PC-3 (cell line): Measurements from ENCODE around the gene SEL1L. TPM values are rescaled to one million over a fixed set of nuclear protein-coding genes. Genes with fewer than 3 reads are reported as not detected.
A peak's percentile ranks its signal among the peaks of the same experiment; 100 is the strongest.

ENCODE experiments used
- ATAC-seq: fragments of 200-7000 bp; cut with Tn5 transposase; 2 replicates; pipeline ENCODE4 v1.9.1; 2020; ENCODE audit warnings: mild to moderate bottlenecking, moderate library complexity
- BruUV-seq: library from RNA; stranded (reverse); fragments of 400-500 nt; replicated peaks from 2 replicates; lab custom pipeline; 2021; lab: Mats Ljungman, UMichigan
- CTCF ChIA-PET: fragments of 300-600 bp; sonication (Branson Sonifier 250); formaldehyde crosslinking; loops from one replicate; lab custom pipeline; 2022; ENCODE audit warnings: antibody characterized with exemption; lab: Charles Lee
- POLR2A ChIA-PET: fragments of 300-600 bp; sonication (Branson Sonifier 250); formaldehyde crosslinking; loops from one replicate; lab custom pipeline; 2022; ENCODE audit warnings: antibody characterized with exemption; ENCODE audit not compliant: unreplicated experiment; lab: Charles Lee
- DNase-seq: peaks from one replicate; pipeline ENCODE4 v3.0.0-alpha.2; 2015
- H2AFZ ChIP-seq: fragments of 300-600 bp; sonication (generic); 2 replicates; pipeline ENCODE4 v1.6.0; 2016; ENCODE audit warnings: antibody characterized with exemption, low read length
- H3F3A ChIP-seq: fragments of 300-600 bp; sonication (generic); one replicate; pipeline ENCODE4 v1.6.0; 2017; ENCODE audit warnings: antibody characterized with exemption, low read length, control low read depth, mild to moderate bottlenecking; ENCODE audit not compliant: unreplicated experiment
- H3K27ac ChIP-seq: fragments of 300-600 bp; sonication (generic); 2 replicates; pipeline ENCODE4 v1.5.1; 2016; ENCODE audit warnings: mild to moderate bottlenecking, low read length
- H3K27me3 ChIP-seq: fragments of 300-600 bp; sonication (generic); 2 replicates; pipeline ENCODE4 v1.6.1; 2016; ENCODE audit warnings: low read length, mixed read lengths
- H3K36me3 ChIP-seq: fragments of 300-600 bp; sonication (generic); 2 replicates; pipeline ENCODE4 v1.6.1; 2016; ENCODE audit warnings: low read depth, mixed run types, low read length, mixed read lengths
- H3K4me1 ChIP-seq: fragments of 300-600 bp; sonication (generic); 2 replicates; pipeline ENCODE4 v1.5.1; 2016; ENCODE audit warnings: low read length; ENCODE audit not compliant: insufficient read depth
- H3K4me2 ChIP-seq: fragments of 300-600 bp; sonication (generic); 2 replicates; pipeline ENCODE4 v1.6.0; 2016; ENCODE audit warnings: low read length
- H3K4me3 ChIP-seq: fragments of 300-600 bp; sonication (generic); 2 replicates; pipeline ENCODE4 v1.5.1; 2016; ENCODE audit warnings: mild to moderate bottlenecking, low read length, mixed read lengths
- H3K79me2 ChIP-seq: fragments of 300-600 bp; sonication (generic); 2 replicates; pipeline ENCODE4 v1.6.1; 2017; ENCODE audit warnings: low read length, mixed read lengths
- H3K9ac ChIP-seq: fragments of 300-600 bp; sonication (generic); 2 replicates; pipeline ENCODE4 v1.6.0; 2016; ENCODE audit warnings: mild to moderate bottlenecking, low read length
- H3K9me2 ChIP-seq: fragments of 300-600 bp; sonication (generic); replicated peaks from 2 replicates; pipeline ENCODE4 v1.6.1; 2016; ENCODE audit warnings: mixed run types, low read length, mixed read lengths
- H3K9me3 ChIP-seq: fragments of 300-600 bp; sonication (generic); 2 replicates; pipeline ENCODE4 v1.6.1; 2016; ENCODE audit warnings: low read length, mixed read lengths
- H4K20me1 ChIP-seq: fragments of 300-600 bp; sonication (generic); 2 replicates; pipeline ENCODE4 v1.6.1; 2016; ENCODE audit warnings: low read length, mixed read lengths
- CTCF ChIP-seq: fragments of 300-600 bp; sonication (generic); conservative IDR thresholded peaks from 2 replicates; pipeline ENCODE4 v1.5.1; 2017; ENCODE audit warnings: antibody characterized with exemption, low read depth, mild to moderate bottlenecking, low read length
- EZH2 ChIP-seq: fragments of 300-600 bp; sonication (generic); IDR thresholded peaks from one replicate; pipeline ENCODE4 v1.6.1; 2017; ENCODE audit warnings: antibody characterized with exemption, mild to moderate bottlenecking, low read length; ENCODE audit not compliant: unreplicated experiment
- EZH2phosphoT487 ChIP-seq: fragments of 300-600 bp; sonication (generic); IDR thresholded peaks from 2 replicates; pipeline ENCODE4 v1.6.1; 2018; ENCODE audit warnings: mild to moderate bottlenecking, antibody characterized with exemption, low read length, borderline replicate concordance
- intact Hi-C: fragments of 100-400 bp; cut with micrococcal nuclease; formaldehyde crosslinking; loops from 2 replicates; pipeline ENCODE4 v1.9.0; 2023
- total RNA-seq: library from RNA; depleted of rRNA; stranded (reverse); fragments of >200 nt; gene quantifications from 2 replicates; pipeline ENCODE4 v1.2.3, GENCODE V29; 2014

Gene SEL1L
- total RNA-seq, 1 experiment from 2014 or later: 46.9 TPM

- ATAC-seq (no peak), DNase-seq (no peak)
- H3K4me2 ChIP-seq: no peak overlapping the region
- peaks cover 30% of the 10 kb centered on the region for H3K79me2 ChIP-seq
- no peak overlapping the region for H3K4me3 ChIP-seq
- POLR2A ChIA-PET: no interaction called here
- intact Hi-C loops: no loop called here
- no TSS peak for BruUV-seq
- TF ChIP-seq EZH2phosphoT487 (no peak), EZH2 (no peak), CTCF (no peak)
- H3K27me3 ChIP-seq: no peaks in the 10 kb centered on the region
- H4K20me1 ChIP-seq: peaks cover 8% of the 10 kb centered on the region; the same call in 1 of the 2 replicates
- H3K9me2 ChIP-seq: no peaks in the 10 kb centered on the region
- no peaks in the 10 kb centered on the region for H3F3A ChIP-seq
- H3K4me1 ChIP-seq: peaks cover 17% of the 10 kb centered on the region
- H3K27ac ChIP-seq: no peak overlapping the region
- no peaks in the 10 kb centered on the region for H3K36me3 ChIP-seq
- no peaks in the 10 kb centered on the region for H3K9me3 ChIP-seq
- H2AFZ ChIP-seq: no peak overlapping the region
- no peak overlapping the region for H3K9ac ChIP-seq
- CTCF ChIA-PET: no interaction called here
Observed at GRCh38 chr14:81535396-81536164, 1.9 kb upstream of the SEL1L start.

GRCh38 chr14:81534510-81535074, 939 bp upstream of the SEL1L start:
- intact Hi-C loops: no loop called here
- H3K9ac ChIP-seq: peak overlapping the region; percentile 21; the same call in 1 of the 2 replicates
- peaks cover 11% of the 10 kb centered on the region for H4K20me1 ChIP-seq
- TSS peak; percentile 69 for BruUV-seq
- H3K9me3 ChIP-seq: no peaks in the 10 kb centered on the region
- no peak for ATAC-seq
- H3K9me2 ChIP-seq: no peaks in the 10 kb centered on the region
- no peaks in the 10 kb centered on the region for H3K36me3 ChIP-seq
- H3K4me3 ChIP-seq: peak overlapping the region; percentile 48
- H3K27ac ChIP-seq: no peak overlapping the region
- no peaks in the 10 kb centered on the region for H3F3A ChIP-seq
- TF ChIP-seq EZH2phosphoT487: no peak
- no peak for TF ChIP-seq EZH2
- TF ChIP-seq CTCF: no peak
- peaks cover 40% of the 10 kb centered on the region for H3K79me2 ChIP-seq
- H3K27me3 ChIP-seq: no peaks in the 10 kb centered on the region
- ChIA-PET POLR2A (no interaction called here), CTCF (no interaction called here)
- no peak for DNase-seq
- H2AFZ ChIP-seq: peak overlapping the region; percentile 87
- peaks cover 17% of the 10 kb centered on the region for H3K4me1 ChIP-seq
- peak overlapping the region; percentile 71 for H3K4me2 ChIP-seq

GRCh38 chr14:81533212-81533535, 479 bp downstream of the SEL1L start:
- no peaks in the 10 kb centered on the region for H3K36me3 ChIP-seq
- DNase-seq (no peak), ATAC-seq (no peak; the same call in 1 of the 2 replicates)
- H3K4me1 ChIP-seq: peaks cover 17% of the 10 kb centered on the region
- BruUV-seq: TSS peak; percentile 56
- ChIA-PET CTCF (no interaction called here), POLR2A (no interaction called here)
- H3K9ac ChIP-seq: peak overlapping the region; percentile 85
- intact Hi-C loops: no loop called here
- no peaks in the 10 kb centered on the region for H3K9me3 ChIP-seq
- TF ChIP-seq EZH2phosphoT487: no peak
- TF ChIP-seq EZH2: no peak
- no peak for TF ChIP-seq CTCF
- peaks cover 14% of the 10 kb centered on the region for H4K20me1 ChIP-seq
- H3K79me2 ChIP-seq: peaks cover 54% of the 10 kb centered on the region
- no peaks in the 10 kb centered on the region for H3K27me3 ChIP-seq
- no peaks in the 10 kb centered on the region for H3F3A ChIP-seq
- H2AFZ ChIP-seq: peak overlapping the region; percentile 86
- peak overlapping the region; percentile 96 for H3K4me2 ChIP-seq
- H3K4me3 ChIP-seq: peak overlapping the region; percentile 97
- H3K27ac ChIP-seq: no peak overlapping the region
- no peaks in the 10 kb centered on the region for H3K9me2 ChIP-seq
